Liver (tissue), 9 donors: Measurements from ENCODE around the gene XIAP. TPM values are rescaled to one million over a fixed set of nuclear protein-coding genes. Genes with fewer than 3 reads are reported as not detected.

Source experiments
- DNase-seq: peaks from one replicate; pipeline ENCODE4 v3.0.0-alpha.2; 2017; ENCODE audit warnings: low spot score
- H3K27ac ChIP-seq, 2 donors: one replicate each; pipeline ENCODE4 v1.7.0; 2013; ENCODE audit warnings: inconsistent platforms in 2 of 2, low read length in 2 of 2, control low read depth in 1 of 2, low read depth in 1 of 2, mild to moderate bottlenecking in 1 of 2
- H3K27me3 ChIP-seq, 4 donors: one replicate each; pipeline versions ENCODE4 v1.6.1 to v1.7.0; 2013; ENCODE audit warnings: low read length in 3 of 4, inconsistent platforms in 1 of 4, mild to moderate bottlenecking in 1 of 4, moderate library complexity in 1 of 4; ENCODE audit not compliant: control insufficient read depth in 4 of 4, insufficient read depth in 4 of 4
- H3K36me3 ChIP-seq, 4 donors: one replicate each; pipeline versions ENCODE4 v1.6.1 to v1.7.0; 2013; ENCODE audit warnings: low read length in 3 of 4, mild to moderate bottlenecking in 3 of 4, low read depth in 1 of 4, moderate library complexity in 1 of 4; ENCODE audit not compliant: control insufficient read depth in 4 of 4, insufficient read depth in 3 of 4
- H3K4me1 ChIP-seq, 4 donors: one replicate each; pipeline versions ENCODE4 v1.6.1 to v1.7.0; 2013; ENCODE audit warnings: low read length in 3 of 4, mild to moderate bottlenecking in 3 of 4, moderate library complexity in 1 of 4; ENCODE audit not compliant: control insufficient read depth in 4 of 4, insufficient read depth in 4 of 4
- H3K4me3 ChIP-seq, 3 donors: one replicate each; pipeline versions ENCODE4 v1.6.1 to v1.7.0; 2013; ENCODE audit warnings: low read length in 3 of 3, control low read depth in 1 of 3, low read depth in 1 of 3, mild to moderate bottlenecking in 1 of 3
- H3K9ac ChIP-seq, 2 donors: one replicate each; pipeline ENCODE4 v1.7.0; 2013; ENCODE audit warnings: low read length in 2 of 2, mild to moderate bottlenecking in 2 of 2, moderate library complexity in 2 of 2, control low read depth in 1 of 2, low read depth in 1 of 2
- H3K9me3 ChIP-seq, 4 donors: one replicate each; pipeline versions ENCODE4 v1.6.1 to v1.7.0; 2013; ENCODE audit warnings: low read length in 3 of 4; ENCODE audit not compliant: control insufficient read depth in 4 of 4
- EGR1 ChIP-seq, 2 donors: IDR thresholded peaks; 2 replicates each; pipeline ENCODE4 v1.6.1; 2016 to 2018; ENCODE audit warnings: antibody characterized with exemption in 2 of 2, low read depth in 2 of 2
- FOXA2 ChIP-seq: IDR thresholded peaks from 2 replicates; pipeline ENCODE4 v1.6.1; 2016; ENCODE audit warnings: antibody characterized with exemption
- GABPA ChIP-seq, 2 donors: IDR thresholded peaks in 1 of 2; conservative IDR thresholded peaks in 1 of 2; 2 replicates each; pipeline ENCODE4 v1.6.1; 2016; ENCODE audit warnings: antibody characterized with exemption in 2 of 2, mild to moderate bottlenecking in 1 of 2, moderate library complexity in 1 of 2
- HNF4A ChIP-seq, 2 donors: conservative IDR thresholded peaks; 2 replicates each; pipeline ENCODE4 v1.6.1; 2016; ENCODE audit warnings: antibody characterized with exemption in 2 of 2, mild to moderate bottlenecking in 2 of 2
- HNF4G ChIP-seq: IDR thresholded peaks from 2 replicates; pipeline ENCODE4 v1.6.1; 2016; ENCODE audit warnings: antibody characterized with exemption
- JUND ChIP-seq, 2 donors: IDR thresholded peaks; 2 replicates each; pipeline ENCODE4 v1.6.1; 2016; ENCODE audit warnings: antibody characterized with exemption in 2 of 2
- NR2F2 ChIP-seq: IDR thresholded peaks from 2 replicates; pipeline ENCODE4 v1.6.1; 2016; ENCODE audit warnings: antibody characterized with exemption
- RAD21 ChIP-seq, 2 donors: IDR thresholded peaks; 2 replicates each; pipeline ENCODE4 v1.6.1; 2016; ENCODE audit warnings: antibody characterized with exemption in 2 of 2, mild to moderate bottlenecking in 2 of 2
- RXRA ChIP-seq, 2 donors: IDR thresholded peaks; 2 replicates each; pipeline ENCODE4 v1.6.1; 2017 to 2018; ENCODE audit warnings: antibody characterized with exemption in 2 of 2, mild to moderate bottlenecking in 1 of 2
- SP1 ChIP-seq: IDR thresholded peaks from 2 replicates; pipeline ENCODE4 v1.6.1; 2018; ENCODE audit warnings: antibody characterized with exemption, mild to moderate bottlenecking
- TAF1 ChIP-seq: conservative IDR thresholded peaks from 2 replicates; pipeline ENCODE4 v1.6.1; 2016; ENCODE audit warnings: antibody characterized with exemption, mild to moderate bottlenecking
- YY1 ChIP-seq: IDR thresholded peaks from 2 replicates; pipeline ENCODE4 v1.6.1; 2016; ENCODE audit warnings: antibody characterized with exemption, mild to moderate bottlenecking
- WGBS: extraction: QIAGEN DNeasy Blood & Tissue Kit; methylation state at CpG from one replicate; pipeline ENCODE4 v1.1.7; 2013; 5-methylcytosine and 5-hydroxymethylcytosine counted together
- polyA plus RNA-seq, 2 donors: library from polyadenylated mRNA; stranded (reverse) in 1 of 2; unstranded in 1 of 2; fragments of 200-250 nt in 1 of 2; fragments of >200 nt in 1 of 2; fragmentation: Nextera tagmentation in 1 of 2; extraction: Ambion mirVana in 1 of 2; gene quantifications; one replicate each; pipeline versions ENCODE4 v1.2.1 to v1.2.3, GENCODE V29; 2013 to 2015
- total RNA-seq, 2 donors: library from RNA; depleted of rRNA; stranded (reverse); fragments of >200 nt; gene quantifications; one replicate each; pipeline ENCODE4 v1.2.3, GENCODE V29; 2014
- TF ChIP-seq, protein P1 (sequence below): IDR thresholded peaks from 2 replicates; pipeline ENCODE4 v1.6.1; 2016; ENCODE audit warnings: antibody characterized with exemption
- TF ChIP-seq, protein P2 (sequence below): IDR thresholded peaks from 2 replicates; pipeline ENCODE4 v1.6.1; 2016; ENCODE audit warnings: antibody characterized with exemption
- TF ChIP-seq, protein P3 (sequence below): IDR thresholded peaks from 2 replicates; pipeline ENCODE4 v1.6.1; 2016; ENCODE audit warnings: antibody characterized with exemption, mild to moderate bottlenecking
- TF ChIP-seq, protein P4 (sequence below): fragments of 150-350 bp; IDR thresholded peaks from 2 replicates; pipeline ENCODE4 v1.5.1; 2017; ENCODE audit warnings: improper control_type of control experiment, low read depth, low read length; ENCODE audit not compliant: missing input control
- donor health status: healthy.
- donor health status: healthy.
- donor health status: healthy.
- donor health status: healthy.
- donor health status: healthy.

XIAP gene
- total and polyA plus RNA-seq, 4 donors: 7.8 to 22.8 (median 15.6) TPM

DNA sequence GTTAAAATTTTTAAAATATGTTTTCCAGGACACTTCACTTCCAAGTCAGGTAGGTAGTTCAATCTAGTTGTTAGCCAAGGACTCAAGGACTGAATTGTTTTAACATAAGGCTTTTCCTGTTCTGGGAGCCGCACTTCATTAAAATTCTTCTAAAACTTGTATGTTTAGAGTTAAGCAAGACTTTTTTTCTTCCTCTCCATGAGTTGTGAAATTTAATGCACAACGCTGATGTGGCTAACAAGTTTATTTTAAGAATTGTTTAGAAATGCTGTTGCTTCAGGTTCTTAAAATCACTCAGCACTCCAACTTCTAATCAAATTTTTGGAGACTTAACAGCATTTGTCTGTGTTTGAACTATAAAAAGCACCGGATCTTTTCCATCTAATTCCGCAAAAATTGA, 49.7 kb downstream of the XIAP start:
- Histone ChIP-seq H3K27me3 (no peaks in the 10 kb centered on the region), H3K4me1 (no peaks in the 10 kb centered on the region), H3K9me3 (no peaks in the 10 kb centered on the region), H3K9ac (no peak overlapping the region), H3K27ac (no peak overlapping the region), H3K36me3 (peaks cover 0 to 10% (median 2%) of the 10 kb centered on the region in 4 donors), H3K4me3 (no peak overlapping the region)
- DNase-seq: no peak
- WGBS: 77% methylated on average over 4 of the region's 4 CpGs
- TF ChIP-seq RAD21 (IDR thresholded peaks at IDR 0.05) (no peak), HNF4A (conservative IDR thresholded peaks at IDR 0.05) (no peak), JUND (IDR thresholded peaks at IDR 0.05) (no peak), RXRA (IDR thresholded peaks at IDR 0.05) (no peak), FOXA2 (no peak), SP1 (no peak), EGR1 (IDR thresholded peaks at IDR 0.05; ENCODE audit: low read depth in 2 of 2) (no peak), YY1 (no peak), TAF1 (no peak), NR2F2 (no peak), GABPA (IDR thresholded peaks at IDR 0.05 in 1 of 2, conservative IDR thresholded peaks at IDR 0.05 in 1 of 2) (no peak)
- TF ChIP-seq, protein P1, sequence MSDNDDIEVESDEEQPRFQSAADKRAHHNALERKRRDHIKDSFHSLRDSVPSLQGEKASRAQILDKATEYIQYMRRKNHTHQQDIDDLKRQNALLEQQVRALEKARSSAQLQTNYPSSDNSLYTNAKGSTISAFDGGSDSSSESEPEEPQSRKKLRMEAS: no peak
- TF ChIP-seq, protein P2, sequence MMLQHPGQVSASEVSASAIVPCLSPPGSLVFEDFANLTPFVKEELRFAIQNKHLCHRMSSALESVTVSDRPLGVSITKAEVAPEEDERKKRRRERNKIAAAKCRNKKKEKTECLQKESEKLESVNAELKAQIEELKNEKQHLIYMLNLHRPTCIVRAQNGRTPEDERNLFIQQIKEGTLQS: no peak
- TF ChIP-seq, protein P3, sequence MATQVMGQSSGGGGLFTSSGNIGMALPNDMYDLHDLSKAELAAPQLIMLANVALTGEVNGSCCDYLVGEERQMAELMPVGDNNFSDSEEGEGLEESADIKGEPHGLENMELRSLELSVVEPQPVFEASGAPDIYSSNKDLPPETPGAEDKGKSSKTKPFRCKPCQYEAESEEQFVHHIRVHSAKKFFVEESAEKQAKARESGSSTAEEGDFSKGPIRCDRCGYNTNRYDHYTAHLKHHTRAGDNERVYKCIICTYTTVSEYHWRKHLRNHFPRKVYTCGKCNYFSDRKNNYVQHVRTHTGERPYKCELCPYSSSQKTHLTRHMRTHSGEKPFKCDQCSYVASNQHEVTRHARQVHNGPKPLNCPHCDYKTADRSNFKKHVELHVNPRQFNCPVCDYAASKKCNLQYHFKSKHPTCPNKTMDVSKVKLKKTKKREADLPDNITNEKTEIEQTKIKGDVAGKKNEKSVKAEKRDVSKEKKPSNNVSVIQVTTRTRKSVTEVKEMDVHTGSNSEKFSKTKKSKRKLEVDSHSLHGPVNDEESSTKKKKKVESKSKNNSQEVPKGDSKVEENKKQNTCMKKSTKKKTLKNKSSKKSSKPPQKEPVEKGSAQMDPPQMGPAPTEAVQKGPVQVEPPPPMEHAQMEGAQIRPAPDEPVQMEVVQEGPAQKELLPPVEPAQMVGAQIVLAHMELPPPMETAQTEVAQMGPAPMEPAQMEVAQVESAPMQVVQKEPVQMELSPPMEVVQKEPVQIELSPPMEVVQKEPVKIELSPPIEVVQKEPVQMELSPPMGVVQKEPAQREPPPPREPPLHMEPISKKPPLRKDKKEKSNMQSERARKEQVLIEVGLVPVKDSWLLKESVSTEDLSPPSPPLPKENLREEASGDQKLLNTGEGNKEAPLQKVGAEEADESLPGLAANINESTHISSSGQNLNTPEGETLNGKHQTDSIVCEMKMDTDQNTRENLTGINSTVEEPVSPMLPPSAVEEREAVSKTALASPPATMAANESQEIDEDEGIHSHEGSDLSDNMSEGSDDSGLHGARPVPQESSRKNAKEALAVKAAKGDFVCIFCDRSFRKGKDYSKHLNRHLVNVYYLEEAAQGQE: no peak
- TF ChIP-seq, protein P4, sequence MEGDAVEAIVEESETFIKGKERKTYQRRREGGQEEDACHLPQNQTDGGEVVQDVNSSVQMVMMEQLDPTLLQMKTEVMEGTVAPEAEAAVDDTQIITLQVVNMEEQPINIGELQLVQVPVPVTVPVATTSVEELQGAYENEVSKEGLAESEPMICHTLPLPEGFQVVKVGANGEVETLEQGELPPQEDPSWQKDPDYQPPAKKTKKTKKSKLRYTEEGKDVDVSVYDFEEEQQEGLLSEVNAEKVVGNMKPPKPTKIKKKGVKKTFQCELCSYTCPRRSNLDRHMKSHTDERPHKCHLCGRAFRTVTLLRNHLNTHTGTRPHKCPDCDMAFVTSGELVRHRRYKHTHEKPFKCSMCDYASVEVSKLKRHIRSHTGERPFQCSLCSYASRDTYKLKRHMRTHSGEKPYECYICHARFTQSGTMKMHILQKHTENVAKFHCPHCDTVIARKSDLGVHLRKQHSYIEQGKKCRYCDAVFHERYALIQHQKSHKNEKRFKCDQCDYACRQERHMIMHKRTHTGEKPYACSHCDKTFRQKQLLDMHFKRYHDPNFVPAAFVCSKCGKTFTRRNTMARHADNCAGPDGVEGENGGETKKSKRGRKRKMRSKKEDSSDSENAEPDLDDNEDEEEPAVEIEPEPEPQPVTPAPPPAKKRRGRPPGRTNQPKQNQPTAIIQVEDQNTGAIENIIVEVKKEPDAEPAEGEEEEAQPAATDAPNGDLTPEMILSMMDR: no peak

DNA sequence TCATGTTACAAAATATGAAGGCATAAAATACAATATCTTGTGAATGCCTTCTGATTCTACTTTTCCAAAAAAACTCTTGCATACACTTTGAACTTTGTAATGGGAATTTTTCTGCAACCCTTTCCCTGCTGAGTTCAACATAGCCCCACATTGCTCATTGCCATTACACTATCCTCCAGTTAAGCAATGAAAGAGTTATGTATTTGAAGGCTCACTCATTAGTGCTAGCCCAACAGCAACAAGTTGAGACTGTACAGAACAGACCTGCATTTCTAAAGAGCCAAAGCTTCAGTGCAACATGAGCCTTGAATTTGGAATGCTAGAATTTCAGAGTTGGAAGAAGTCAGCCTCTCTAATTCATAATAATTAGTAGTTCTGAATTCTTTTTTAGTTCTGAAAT, 57.2 kb downstream of the XIAP start:
- no peaks in the 10 kb centered on the region for H3K4me1 ChIP-seq
- no peaks in the 10 kb centered on the region for H3K9me3 ChIP-seq
- H3K27ac ChIP-seq: no peak overlapping the region
- H3K36me3 ChIP-seq: no peaks in the 10 kb centered on the region
- DNase-seq: no peak
- TF ChIP-seq HNF4G: no peak
- TF ChIP-seq, protein P3: no peak
- TF ChIP-seq HNF4A (conservative IDR thresholded peaks at IDR 0.05): peak; percentile 6
- TF ChIP-seq RXRA (IDR thresholded peaks at IDR 0.05): no peak
- TF ChIP-seq GABPA (IDR thresholded peaks at IDR 0.05 in 1 of 2, conservative IDR thresholded peaks at IDR 0.05 in 1 of 2): no peak
- TF ChIP-seq NR2F2: no peak
- no peak overlapping the region for H3K9ac ChIP-seq
- H3K27me3 ChIP-seq: no peaks in the 10 kb centered on the region
- H3K4me3 ChIP-seq: no peak overlapping the region
